Left colon (tissue), 2 donors: Measurements from ENCODE around the gene DEFB131B. TPM values are rescaled to one million over a fixed set of nuclear protein-coding genes. Genes with fewer than 3 reads are reported as not detected.
"Not testable (repeated sequence)": the region's sequence is repeated elsewhere in the genome, so short reads cannot be mapped to it uniquely, and the experiment has no call there.

ENCODE experiments used
- ATAC-seq: fragments of 200-7000 bp; cut with Tn5 transposase; one replicate; pipeline ENCODE4 v1.9.1; 2020; ENCODE audit warnings: mild to moderate bottlenecking, moderate library complexity
- DNase-seq, 2 donors: peaks; one replicate each; pipeline ENCODE4 v3.0.0-alpha.2; 2020
- intact Hi-C, 2 donors: fragments of 100-400 bp; cut with DNase I in 1 of 2; cut with micrococcal nuclease in 1 of 2; formaldehyde crosslinking; loops; one replicate each; pipeline versions ENCODE4 v1.11.2 to v1.14.0; 2022; cut with DNase I, micrococcal nuclease
- long read RNA-seq: library from polyadenylated mRNA; unstranded; transcript quantifications from one replicate; pipeline ENCODE4 v2.0.0, GENCODE V29; 2021
- total RNA-seq, 2 donors: library from RNA; stranded (reverse); fragmentation: NEBNext Ultra II Directional; extraction: Animal tissue kit (Norgen Biotek cat#: 25700); gene quantifications; one replicate each; pipeline ENCODE4 v1.2.1, GENCODE V29; 2021
- donor health status: DM: no; HTN: no; CAD: no.
- donor health status: DM: yes; HTN: yes; CAD: no.

Gene DEFB131B, protein sequence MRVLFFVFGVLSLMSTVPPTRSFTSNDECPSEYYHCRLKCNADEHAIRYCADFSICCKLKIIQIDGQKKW
- total RNA-seq, result not detected
- long read RNA-seq, result 0 reads

- ATAC-seq, result peak; percentile 90
- intact Hi-C loops, result not testable (repeated sequence)
Observed at GRCh38 chr11:71878059-71878458, at the start of gene DEFB131B. Gene DEFB131B, plus strand, starts transcription at chr11:71878453. Its CDS starts 0 bp downstream, at chr11:71878453.

DNA sequence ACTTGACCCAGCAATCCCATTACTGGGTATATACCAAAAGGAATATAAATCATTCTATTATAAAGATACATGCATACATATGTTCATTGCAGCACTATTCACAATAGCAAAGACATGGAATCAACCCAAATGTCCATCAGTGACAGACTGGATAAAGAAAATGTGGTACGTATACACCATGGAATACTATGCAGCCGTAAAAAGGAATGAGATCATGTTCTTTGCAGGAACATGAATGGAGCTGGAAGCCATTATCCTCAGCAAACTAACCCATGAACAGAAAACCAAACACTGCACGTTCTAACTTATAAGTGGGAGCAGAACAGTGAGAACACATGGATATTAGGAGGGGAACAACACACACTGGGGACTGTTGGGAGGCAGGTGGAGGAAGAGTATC lies 49.0 kb upstream of the DEFB131B start:
- intact Hi-C loops, ATAC-seq, DNase-seq: not testable (repeated sequence)

More at GRCh38 chr11:71878059-71878458, at the start of gene DEFB131B:
- DNase-seq, result not testable (repeated sequence)

GRCh38 chr11:71829686-71830085 lies 48.6 kb upstream of the DEFB131B start:
- DNase-seq, ATAC-seq, intact Hi-C loops: not testable (repeated sequence)

DNA sequence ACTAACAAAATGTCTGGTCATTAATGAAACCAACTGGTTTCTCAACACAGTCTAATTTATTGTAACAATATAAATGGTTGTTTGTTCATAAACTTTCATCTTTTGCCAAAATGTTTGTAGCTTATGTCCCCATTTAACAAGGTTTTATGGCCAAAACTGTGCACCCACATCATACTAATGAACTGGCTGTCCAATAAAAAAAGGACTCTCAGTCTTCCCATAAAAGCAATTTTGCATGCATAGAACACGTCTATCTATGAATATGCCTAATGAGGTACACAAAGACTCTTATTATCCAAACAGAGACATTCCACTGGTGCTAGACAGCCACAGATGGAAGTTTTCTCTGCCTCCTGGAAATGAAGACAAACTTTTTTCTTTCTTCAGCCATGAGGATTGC lies 45.4 kb upstream of the DEFB131B start, which contains the start of gene DEFB108B:
Gene DEFB108B (plus strand): TSS at position 390 of the 400 bp plus-strand sequence. CDS start 0 bp downstream, at position 390.
- intact Hi-C loops, DNase-seq, ATAC-seq: not testable (repeated sequence)

DNA sequence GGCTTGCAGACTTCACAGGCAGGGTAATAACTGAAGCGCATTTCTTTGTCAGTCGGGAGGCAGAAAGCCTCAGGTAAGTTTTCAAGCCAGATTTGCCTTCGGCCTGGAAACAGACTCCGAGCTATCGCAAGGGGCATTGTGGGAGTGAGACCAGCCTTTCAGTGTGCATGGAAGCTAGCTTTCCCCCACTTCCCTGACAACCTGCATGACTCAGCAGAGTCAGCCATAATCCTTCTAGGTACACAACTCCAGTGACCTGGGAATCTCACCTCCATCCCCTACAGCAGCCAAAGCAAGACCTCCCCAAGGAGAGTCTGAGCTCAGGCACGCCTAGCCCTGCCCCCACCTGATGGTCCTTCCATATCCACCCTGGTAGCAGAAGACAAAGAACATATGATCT lies 35.5 kb upstream of the DEFB131B start:
- ATAC-seq, result not testable (repeated sequence)

GRCh38 chr11:71843355-71843754 lies 34.9 kb upstream of the DEFB131B start:
- DNase-seq, ATAC-seq, intact Hi-C loops: not testable (repeated sequence)

More for the DNA sequence above, 35.5 kb upstream of the DEFB131B start:
- DNase-seq, intact Hi-C loops: not testable (repeated sequence)

GRCh38 chr11:71843858-71844257 lies 34.4 kb upstream of the DEFB131B start:
- DNase-seq (no peak), ATAC-seq (no peak)
- intact Hi-C loops, result no loop called here

DNA sequence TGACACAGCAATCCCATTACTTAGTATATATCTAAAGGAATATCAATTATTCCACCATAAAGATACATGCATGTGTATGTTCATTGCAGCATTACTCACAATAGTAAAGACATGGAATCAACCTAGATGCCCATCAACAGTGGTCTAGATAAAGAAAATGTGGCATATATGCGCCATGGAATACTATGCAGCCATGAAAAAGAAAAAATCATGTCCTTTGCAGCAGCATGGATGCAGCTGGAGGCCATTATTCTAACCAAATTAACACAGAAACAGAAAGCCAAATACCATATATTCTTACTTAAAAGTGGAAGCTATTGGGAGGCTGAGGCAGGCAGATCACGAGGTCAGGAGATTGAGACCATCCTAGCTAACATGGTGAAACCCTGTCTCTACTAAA lies 24.4 kb upstream of the DEFB131B start:
- ATAC-seq, intact Hi-C loops, DNase-seq: not testable (repeated sequence)

DNA sequence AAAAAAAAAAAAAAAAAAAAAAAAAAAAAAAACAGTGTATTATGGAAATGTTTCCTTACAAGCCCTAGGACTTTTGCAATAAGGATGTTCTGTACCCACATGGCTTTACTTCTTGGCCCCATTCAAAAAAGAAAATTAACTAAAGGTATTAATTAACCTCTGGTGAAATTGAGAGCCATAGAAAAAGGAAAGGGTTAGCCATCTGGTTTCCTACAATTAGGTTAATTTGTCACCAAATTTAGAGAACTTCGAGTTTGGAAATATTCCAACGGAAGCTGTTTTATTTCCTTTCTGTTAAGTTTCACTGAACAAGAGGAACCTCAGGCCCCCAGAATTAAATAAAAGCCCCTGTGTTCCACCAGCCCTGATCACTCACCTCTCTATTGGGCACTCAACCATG lies 22.4 kb upstream of the DEFB131B start:
- intact Hi-C loops, ATAC-seq, DNase-seq: not testable (repeated sequence)

GRCh38 chr11:71860835-71861234 lies 17.4 kb upstream of the DEFB131B start:
- ATAC-seq, intact Hi-C loops, DNase-seq: not testable (repeated sequence)

- ATAC-seq, result peak; percentile 69
- intact Hi-C loops, DNase-seq: not testable (repeated sequence)
Observed at GRCh38 chr11:71863978-71864627, 14.2 kb upstream of the DEFB131B start.

DNA sequence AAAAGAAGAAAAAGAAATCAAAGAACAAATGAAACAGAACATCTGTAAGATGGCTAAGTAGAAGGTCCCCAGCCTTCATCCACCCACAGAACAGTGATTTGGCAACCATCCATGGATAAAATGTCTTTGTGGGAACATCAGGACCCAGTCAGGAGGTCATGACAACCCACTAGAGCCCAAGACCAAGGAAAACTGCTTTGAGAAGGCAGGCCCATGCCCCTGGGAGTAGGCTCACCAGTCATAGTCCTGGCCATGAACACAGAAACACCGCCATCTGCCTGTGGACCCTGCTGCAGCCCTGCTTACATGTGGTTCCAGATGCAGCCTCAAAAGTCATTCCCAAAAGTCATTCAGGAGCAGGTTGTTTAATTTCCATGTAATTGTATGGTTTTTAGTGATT lies 11.0 kb upstream of the DEFB131B start:
- ATAC-seq, intact Hi-C loops, DNase-seq: not testable (repeated sequence)

DNA sequence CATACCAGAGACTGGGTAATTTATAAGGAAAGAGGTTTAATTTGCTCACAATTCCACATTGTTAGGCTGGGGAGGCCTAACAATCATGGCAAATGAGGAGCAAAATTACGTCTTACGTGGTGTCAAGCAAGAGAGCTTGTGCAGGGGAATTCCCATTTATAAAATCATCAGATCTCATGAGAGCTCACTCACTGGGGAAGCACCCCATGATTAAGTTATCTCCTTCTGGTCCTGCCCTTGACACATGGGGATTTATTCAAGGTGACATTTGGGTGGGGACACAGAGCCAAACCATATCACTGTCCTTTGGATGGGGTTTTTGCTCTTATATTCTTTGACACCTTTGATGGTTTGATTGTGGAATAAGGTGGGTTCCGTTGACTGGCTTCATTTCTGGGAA lies 8.3 kb upstream of the DEFB131B start:
- intact Hi-C loops, DNase-seq, ATAC-seq: not testable (repeated sequence)

- ATAC-seq, intact Hi-C loops: not testable (repeated sequence)
Observed at GRCh38 chr11:71870661-71871060, 7.6 kb upstream of the DEFB131B start.

GRCh38 chr11:71876262-71876661 lies 2.0 kb upstream of the DEFB131B start:
- ATAC-seq, DNase-seq, intact Hi-C loops: not testable (repeated sequence)

More at GRCh38 chr11:71870661-71871060, 7.6 kb upstream of the DEFB131B start:
- not testable (repeated sequence) for DNase-seq

GRCh38 chr11:71885806-71886205 lies 7.6 kb downstream of the DEFB131B start:
- DNase-seq, intact Hi-C loops: not testable (repeated sequence)

GRCh38 chr11:71888335-71889010 lies 10.2 kb downstream of the DEFB131B start:
- intact Hi-C loops, DNase-seq: not testable (repeated sequence)

More at GRCh38 chr11:71885806-71886205, 7.6 kb downstream of the DEFB131B start:
- ATAC-seq, result not testable (repeated sequence)

GRCh38 chr11:71889181-71889872 lies 11.1 kb downstream of the DEFB131B start:
- ATAC-seq, DNase-seq, intact Hi-C loops: not testable (repeated sequence)

More at GRCh38 chr11:71888335-71889010, 10.2 kb downstream of the DEFB131B start:
- not testable (repeated sequence) for ATAC-seq

DNA sequence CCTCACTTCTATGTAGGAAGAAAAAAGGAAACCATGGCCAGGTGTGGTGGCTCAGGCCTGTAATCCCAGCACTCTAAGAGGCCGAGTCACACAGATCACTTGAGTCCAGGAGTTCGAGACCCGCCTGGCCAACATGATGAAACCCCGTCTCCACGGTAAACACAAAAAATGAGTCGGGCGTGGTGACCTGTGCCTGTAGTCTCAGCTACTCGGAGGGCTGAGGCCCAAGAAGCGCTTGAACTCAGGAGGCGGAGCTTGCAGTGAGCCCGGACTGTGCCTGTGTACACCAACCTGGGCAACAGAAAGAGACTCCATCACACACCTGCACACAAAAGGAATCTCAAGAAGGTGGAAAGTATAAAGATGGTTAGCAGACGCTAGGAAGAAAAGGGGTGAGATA lies 17.7 kb downstream of the DEFB131B start:
- DNase-seq, result no peak
- intact Hi-C loops, result no loop called here
- ATAC-seq, result no peak
